H1 (cell line): Measurements from ENCODE around the gene TBC1D23. TPM values are rescaled to one million over a fixed set of nuclear protein-coding genes. Genes with fewer than 3 reads are reported as not detected.

Source experiments
- CTCF ChIA-PET: fragments of 300-600 bp; sonication (Branson Sonifier 250); formaldehyde crosslinking; loops from one replicate; lab custom pipeline; 2021; ENCODE audit not compliant: partially characterized antibody; lab: Charles Lee
- POLR2A ChIA-PET: fragments of 300-600 bp; sonication (Branson Sonifier 250); formaldehyde crosslinking; loops from one replicate; lab custom pipeline; 2021; ENCODE audit warnings: inconsistent platforms; ENCODE audit not compliant: partially characterized antibody; lab: Charles Lee
- DNase-seq, 2 experiments: peaks; one replicate each; pipeline versions ENCODE4 v3.0.0 to v3.0.0-alpha.2; 2010 to 2022; ENCODE audit warnings: low spot score in 2 of 2, low read depth in 1 of 2, mixed read lengths in 1 of 2
- FAIRE-seq: peaks from 2 replicates; lab custom pipeline; 2011; peaks lifted over from hg19 to GRCh38; lab: Jason Lieb, UNC
- H2AFZ ChIP-seq: 2 replicates; pipeline ENCODE4 v1.8.1; 2012; ENCODE audit warnings: low read length, inconsistent platforms
- H2AK5ac ChIP-seq: 2 replicates; pipeline ENCODE4 v1.6.1; 2013; ENCODE audit warnings: low read depth, low read length
- H2BK120ac ChIP-seq: replicated peaks from 2 replicates; pipeline ENCODE3; 2013; ENCODE audit warnings: low read depth, low read length, inconsistent platforms
- H2BK12ac ChIP-seq: 2 replicates; pipeline ENCODE4 v1.6.1; 2013; ENCODE audit warnings: low read depth, low read length
- H2BK15ac ChIP-seq: 2 replicates; pipeline ENCODE4 v1.6.1; 2013; ENCODE audit warnings: low read length
- H2BK20ac ChIP-seq: 2 replicates; pipeline ENCODE4 v1.6.1; 2013; ENCODE audit warnings: low read length
- H2BK5ac ChIP-seq: 2 replicates; pipeline ENCODE4 v1.6.1; 2013; ENCODE audit warnings: low read depth, low read length
- H3K14ac ChIP-seq: 2 replicates; pipeline ENCODE4 v1.6.1; 2013; ENCODE audit warnings: inconsistent platforms; ENCODE audit not compliant: insufficient read length
- H3K18ac ChIP-seq: 2 replicates; pipeline ENCODE4 v1.6.1; 2013; ENCODE audit warnings: low read length; ENCODE audit errors: extremely low read depth
- H3K23ac ChIP-seq: 2 replicates; pipeline ENCODE4 v1.6.1; 2013; ENCODE audit warnings: inconsistent platforms; ENCODE audit not compliant: insufficient read length
- H3K23me2 ChIP-seq: 2 replicates; pipeline ENCODE4 v1.6.1; 2013; ENCODE audit warnings: low read depth, low read length
- H3K27ac ChIP-seq: 2 replicates; pipeline ENCODE4 v1.6.1; 2011; ENCODE audit warnings: low read depth, low read length, inconsistent platforms
- H3K27me3 ChIP-seq, 4 experiments: replicated peaks in 1 of 4; 1 replicate in 1 of 4; 2 replicates in 3 of 4; pipeline versions ENCODE4 v1.6.1 to v1.8.1; 2011 to 2013; ENCODE audit warnings: low read length in 3 of 4, mild to moderate bottlenecking in 3 of 4, inconsistent platforms in 2 of 4, mixed read lengths in 2 of 4, moderate library complexity in 1 of 4; ENCODE audit not compliant: control insufficient read depth in 3 of 4, insufficient read depth in 3 of 4; ENCODE audit errors: extremely low read depth in 1 of 4
- H3K36me3 ChIP-seq, 4 experiments: 2 replicates each; pipeline versions ENCODE4 v1.6.1 to v1.8.1; 2011 to 2013; ENCODE audit warnings: mild to moderate bottlenecking in 4 of 4, low read length in 3 of 4, moderate library complexity in 2 of 4, control low read depth in 1 of 4, inconsistent platforms in 1 of 4; ENCODE audit not compliant: insufficient read depth in 4 of 4, control insufficient read depth in 2 of 4
- H3K4ac ChIP-seq: replicated peaks from 2 replicates; pipeline ENCODE3; 2013; ENCODE audit warnings: low read length, low read depth, mixed read lengths, inconsistent platforms; ENCODE audit not compliant: insufficient read length
- H3K4me1 ChIP-seq, 4 experiments: replicated peaks in 1 of 4; 1 replicate in 1 of 4; 2 replicates in 3 of 4; pipeline versions ENCODE4 v1.6.1 to v1.8.1; 2011 to 2013; ENCODE audit warnings: low read length in 3 of 4, inconsistent platforms in 2 of 4, mixed read lengths in 1 of 4; ENCODE audit not compliant: insufficient read depth in 4 of 4, control insufficient read depth in 3 of 4
- H3K4me2 ChIP-seq, 2 experiments: 2 replicates each; pipeline versions ENCODE4 v1.6.1 to v1.8.1; 2011 to 2013; ENCODE audit warnings: low read depth in 2 of 2, low read length in 2 of 2, control low read depth in 1 of 2, inconsistent platforms in 1 of 2, mild to moderate bottlenecking in 1 of 2; ENCODE audit not compliant: insufficient read depth in 1 of 2
- H3K4me3 ChIP-seq, 4 experiments: fragments of 200-600, 300-600 bp in 1 of 4; sonication (generic), shearing (Covaris generic), sonication (Bioruptor Twin) in 1 of 4; 2 replicates each; pipeline versions ENCODE4 v1.5.1 to v1.8.1; 2011 to 2016; ENCODE audit warnings: low read length in 4 of 4, low read depth in 3 of 4, control low read depth in 2 of 4, inconsistent platforms in 2 of 4, mild to moderate bottlenecking in 2 of 4, mixed read lengths in 1 of 4, moderate library complexity in 1 of 4; ENCODE audit not compliant: insufficient read depth in 2 of 4; ENCODE audit errors: extremely low read depth in 1 of 4
- H3K56ac ChIP-seq: replicated peaks from 2 replicates; pipeline ENCODE3; 2013; ENCODE audit warnings: low read depth, mild to moderate bottlenecking, mixed read lengths, low read length, inconsistent platforms; ENCODE audit not compliant: insufficient read length
- H3K79me1 ChIP-seq: 2 replicates; pipeline ENCODE4 v1.6.1; 2013; ENCODE audit warnings: low read depth, low read length, control low read depth
- H3K79me2 ChIP-seq, 2 experiments: 2 replicates each; pipeline versions ENCODE4 v1.6.1 to v1.8.1; 2012 to 2013; ENCODE audit warnings: low read length in 2 of 2, mild to moderate bottlenecking in 2 of 2, inconsistent platforms in 1 of 2; ENCODE audit not compliant: insufficient read depth in 2 of 2, control insufficient read depth in 1 of 2
- H3K9ac ChIP-seq, 4 experiments: replicated peaks in 1 of 4; 1 replicate in 1 of 4; 2 replicates in 3 of 4; pipeline versions ENCODE4 v1.6.1 to v1.8.1; 2011 to 2013; ENCODE audit warnings: low read depth in 3 of 4, low read length in 3 of 4, control low read depth in 2 of 4, mild to moderate bottlenecking in 2 of 4, moderate library complexity in 2 of 4, inconsistent platforms in 1 of 4; ENCODE audit errors: extremely low read depth in 1 of 4
- H3K9me3 ChIP-seq, 2 experiments: 2 replicates each; pipeline versions ENCODE4 v1.6.1 to v1.8.1; 2012 to 2013; ENCODE audit warnings: mild to moderate bottlenecking in 2 of 2, moderate library complexity in 2 of 2, control low read depth in 1 of 2, inconsistent platforms in 1 of 2, low read depth in 1 of 2, low read length in 1 of 2, mixed read lengths in 1 of 2; ENCODE audit not compliant: insufficient read depth in 2 of 2
- H4K20me1 ChIP-seq, 2 experiments: replicated peaks in 1 of 2; 2 replicates each; pipeline versions ENCODE3 to v1.8.1; 2011 to 2013; ENCODE audit warnings: inconsistent platforms in 2 of 2, low read length in 2 of 2, mild to moderate bottlenecking in 1 of 2; ENCODE audit not compliant: insufficient read depth in 2 of 2, control insufficient read depth in 1 of 2
- H4K5ac ChIP-seq: 2 replicates; pipeline ENCODE4 v1.6.1; 2013; ENCODE audit warnings: low read length, low read depth, mixed read lengths, inconsistent platforms; ENCODE audit not compliant: insufficient read length
- H4K8ac ChIP-seq: 2 replicates; pipeline ENCODE4 v1.8.0; 2013; ENCODE audit warnings: mild to moderate bottlenecking, moderate library complexity, low read length, inconsistent platforms; ENCODE audit not compliant: insufficient read depth; ENCODE audit errors: extremely low read depth
- H4K91ac ChIP-seq: replicated peaks from 2 replicates; pipeline ENCODE3; 2013; ENCODE audit warnings: low read length, mixed read lengths, inconsistent platforms; ENCODE audit not compliant: insufficient read length
- BRCA1 ChIP-seq: IDR thresholded peaks from 2 replicates; pipeline ENCODE4 v1.6.1; 2012; ENCODE audit warnings: low read depth, low read length, improper control_type of control experiment
- CBX5 ChIP-seq: fragments of 300-800, 300-1000 bp; sonication (generic); IDR thresholded peaks from 2 replicates; pipeline ENCODE4 v1.7.1; 2016; ENCODE audit warnings: antibody characterized with exemption, low read length, low read depth
- JUN ChIP-seq: IDR thresholded peaks from 2 replicates; pipeline ENCODE4 v1.6.1; 2011; ENCODE audit warnings: low read depth, mild to moderate bottlenecking, improper control_type of control experiment, low read length
- JUND ChIP-seq: IDR thresholded peaks from 2 replicates; pipeline ENCODE4 v1.6.1; 2011; ENCODE audit warnings: mild to moderate bottlenecking, improper control_type of control experiment, low read length
- RBBP5 ChIP-seq: IDR thresholded peaks from 2 replicates; pipeline ENCODE4 v1.7.1; 2012; ENCODE audit warnings: low read depth, mild to moderate bottlenecking, inconsistent platforms, low read length, moderate library complexity, borderline replicate concordance
- WGBS, 2 experiments: shearing (Covaris generic) in 1 of 2; methylation state at CpG; one replicate each; pipeline versions ENCODE4 v1.1.6 to v1.1.7; 2013 to 2015; ENCODE audit warnings: low lambda C conversion rate in 2 of 2, mixed read lengths in 2 of 2, inconsistent platforms in 1 of 2, low coverage in 1 of 2, missing lambda C conversion rate in 1 of 2; ENCODE audit not compliant: insufficient replicate concordance in 2 of 2, insufficient coverage in 1 of 2, insufficient read length in 1 of 2; ENCODE audit errors: extremely low coverage in 1 of 2, missing lambda C conversion rate in 1 of 2; 5-methylcytosine and 5-hydroxymethylcytosine counted together
- polyA plus RNA-seq, 7 experiments: library from polyadenylated mRNA; depleted of rRNA in 3 of 7; stranded (reverse) in 5 of 7; unstranded in 2 of 7; fragments of >200 nt in 5 of 7; fragments of 200-250 nt in 2 of 7; gene quantifications; 1 replicate in 5 of 7; 2 replicates in 1 of 7; 4 replicates in 1 of 7; pipeline versions ENCODE4 v1.2.1 to v1.2.3, GENCODE V29; 2011 to 2013; ENCODE audit warnings: missing spikeins in 2 of 7, mixed read lengths in 2 of 7
- total RNA-seq: library from RNA; stranded (reverse); fragmentation: NEBNext Ultra II Directional; extraction: Animal tissue kit (Norgen Biotek cat#: 25700); gene quantifications from 2 replicates; pipeline ENCODE4 v1.2.1, GENCODE V29; 2021

The TBC1D23 gene
- total and polyA plus RNA-seq, 2 of the 8 experiments (the other 6 are each of a cell fraction or from before 2014, with no cell fraction given), result 6.4 to 29.3 TPM

GRCh38 chr3:100295089-100295488, 34.3 kb downstream of the TBC1D23 start:
- no peak for DNase-seq
- Histone ChIP-seq H3K36me3 (peaks cover 0 to 9% (median under 1%) of the 10 kb centered on the region in 4 experiments; a peak in 2 of 8 replicates), H3K79me2 (no peaks in the 10 kb centered on the region), H3K4me1 (no peaks in the 10 kb centered on the region), H3K4ac (no peak overlapping the region), H2BK12ac (no peak overlapping the region), H2AFZ (no peak overlapping the region), H4K5ac (no peak overlapping the region), H3K23me2 (no peaks in the 10 kb centered on the region), H3K9me3 (no peaks in the 10 kb centered on the region), H4K20me1 (no peaks in the 10 kb centered on the region), H2AK5ac (no peak overlapping the region), H4K8ac (no peak overlapping the region), H2BK120ac (no peak overlapping the region), H3K14ac (no peak overlapping the region), H3K27ac (no peak overlapping the region), H3K79me1 (no peaks in the 10 kb centered on the region), H3K18ac (no peak overlapping the region), H3K4me2 (no peak overlapping the region), H3K27me3 (no peaks in the 10 kb centered on the region), H4K91ac (no peak overlapping the region), H3K4me3 (no peak overlapping the region), H3K56ac (no peak overlapping the region), H3K23ac (no peak overlapping the region), H2BK5ac (no peak overlapping the region), H2BK20ac (no peak overlapping the region), H3K9ac (no peak overlapping the region), H2BK15ac (no peak overlapping the region)
- ChIA-PET POLR2A (no interaction called here), CTCF (interaction anchor here (0.8 kb wide), 1 partner anchor 13 kb away, joined by 3 read pairs; no protein-coding TSS in a partner anchor)
- WGBS, 2 experiments, result 82% methylated on average over 1 of the region's 1 CpG; no CpG with 5 or more reads in 1 of the 2 experiments
- no peak for FAIRE-seq
- no peak for TF ChIP-seq JUN
- TF ChIP-seq CBX5, result no peak
- no peak for TF ChIP-seq RBBP5
- no peak for TF ChIP-seq BRCA1
- TF ChIP-seq JUND, result no peak
